WTC11 (cell line): Measurements from ENCODE around the gene PDE11A. TPM values are rescaled to one million over a fixed set of nuclear protein-coding genes. Genes with fewer than 3 reads are reported as not detected.

Experiments used
- ATAC-seq: fragments of 200-7000 bp; cut with Tn5 transposase; 2 replicates; pipeline ENCODE4 v1.10.0; 2021; ENCODE audit warnings: mild to moderate bottlenecking, moderate library complexity
- CTCF ChIA-PET: fragments of 300-600 bp; sonication (Branson Sonifier 250); formaldehyde crosslinking; loops from one replicate; lab custom pipeline; 2021; ENCODE audit warnings: antibody characterized with exemption; lab: Charles Lee
- POLR2A ChIA-PET: fragments of 350-600 bp; sonication (Branson Sonifier 250); formaldehyde crosslinking; loops from one replicate; lab custom pipeline; 2021; ENCODE audit warnings: antibody characterized with exemption; lab: Charles Lee
- DNase-seq: peaks from one replicate; pipeline ENCODE4 v3.0.0; 2021; ENCODE audit warnings: low spot score
- H3K27ac Mint-ChIP-seq: 2 replicates; pipeline ENCODE4 v1.8.0; 2021; ENCODE audit warnings: mixed read lengths
- H3K27me3 Mint-ChIP-seq: 2 replicates; pipeline ENCODE4 v1.8.0; 2021; ENCODE audit warnings: low read depth, mild to moderate bottlenecking, moderate library complexity, mixed read lengths
- H3K36me3 Mint-ChIP-seq: 2 replicates; pipeline ENCODE4 v1.8.0; 2021; ENCODE audit warnings: mixed read lengths
- H3K4me1 Mint-ChIP-seq: 2 replicates; pipeline ENCODE4 v1.8.0; 2022; ENCODE audit warnings: mixed read lengths
- H3K4me3 Mint-ChIP-seq: 2 replicates; pipeline ENCODE4 v1.8.0; 2021; ENCODE audit warnings: mild to moderate bottlenecking, moderate library complexity, mixed read lengths
- H3K9me3 Mint-ChIP-seq: 2 replicates; pipeline ENCODE4 v1.8.0; 2021; ENCODE audit warnings: mixed read lengths
- CBFB ChIP-seq: sonication (generic); formaldehyde crosslinking; IDR thresholded peaks from 2 replicates; pipeline ENCODE4 v1.8.1; 2022; ENCODE audit warnings: mild to moderate bottlenecking, low read depth, missing genetic modification reagents
- ELF4 ChIP-seq: sonication (generic); formaldehyde crosslinking; IDR thresholded peaks from 2 replicates; pipeline ENCODE4 v1.8.1; 2022; ENCODE audit warnings: low read depth, mild to moderate bottlenecking, moderate library complexity, missing genetic modification reagents
- FOXK1 ChIP-seq: sonication (generic); formaldehyde crosslinking; IDR thresholded peaks from 2 replicates; pipeline ENCODE4 v1.8.0; 2022; ENCODE audit warnings: mild to moderate bottlenecking, moderate library complexity, missing genetic modification reagents
- NFE2L1 ChIP-seq: sonication (generic); formaldehyde crosslinking; IDR thresholded peaks from 2 replicates; pipeline ENCODE4 v1.8.1; 2023; ENCODE audit warnings: missing genetic modification reagents
- NR2C2 ChIP-seq: sonication (generic); formaldehyde crosslinking; IDR thresholded peaks from 2 replicates; pipeline ENCODE4 v1.8.0; 2022; ENCODE audit warnings: mild to moderate bottlenecking, missing genetic modification reagents
- OVOL2 ChIP-seq: fragments of 250-450 bp; sonication (Bioruptor Pico); IDR thresholded peaks from 2 replicates; pipeline ENCODE4 v1.9.0; 2021; ENCODE audit warnings: mild to moderate bottlenecking, borderline replicate concordance
- PRDM15 ChIP-seq: sonication (generic); formaldehyde crosslinking; IDR thresholded peaks from 2 replicates; pipeline ENCODE4 v1.8.0; 2022; ENCODE audit warnings: missing genetic modification reagents
- STAT6 ChIP-seq: sonication (generic); formaldehyde crosslinking; conservative IDR thresholded peaks from 2 replicates; pipeline ENCODE4 v1.8.1; 2023; ENCODE audit warnings: mild to moderate bottlenecking, low read depth, missing genetic modification reagents, moderate library complexity
- TCF7 ChIP-seq: sonication (generic); formaldehyde crosslinking; IDR thresholded peaks from 2 replicates; pipeline ENCODE4 v1.8.0; 2022; ENCODE audit warnings: mild to moderate bottlenecking, low read depth, missing genetic modification reagents, moderate library complexity
- ZMAT4 ChIP-seq: fragments of 250-450 bp; sonication (Bioruptor Pico); IDR thresholded peaks from 2 replicates; pipeline ENCODE4 v1.9.0; 2021; ENCODE audit warnings: mild to moderate bottlenecking
- ZNF219 ChIP-seq: sonication (generic); formaldehyde crosslinking; IDR thresholded peaks from 2 replicates; pipeline ENCODE4 v1.8.0; 2023; ENCODE audit warnings: missing genetic modification reagents, mild to moderate bottlenecking, borderline replicate concordance
- ZNF281 ChIP-seq: sonication (generic); formaldehyde crosslinking; IDR thresholded peaks from 2 replicates; pipeline ENCODE4 v1.8.0; 2023; ENCODE audit warnings: mild to moderate bottlenecking, missing genetic modification reagents
- ZNF532 ChIP-seq: fragments of 250-450 bp; sonication (Bioruptor Pico); IDR thresholded peaks from 2 replicates; pipeline ENCODE4 v1.9.0; 2021; ENCODE audit warnings: mild to moderate bottlenecking, borderline replicate concordance
- ZSCAN18 ChIP-seq: fragments of 250-450 bp; sonication (Bioruptor Pico); IDR thresholded peaks from 2 replicates; pipeline ENCODE4 v2.1.2; 2022; ENCODE audit warnings: mild to moderate bottlenecking, moderate library complexity
- total RNA-seq: library from RNA; stranded (reverse); gene quantifications from 3 replicates; pipeline ENCODE4 v1.2.3, GENCODE V29; 2021

PDE11A gene
- total RNA-seq, 1 experiment from 2014 or later: 0.13 TPM

GRCh38 chr2:177693658-177694339, 378.8 kb downstream of the PDE11A start (continued):
- TF ChIP-seq PRDM15: no peak
- no peak for TF ChIP-seq ZNF532 (CRISPR knock-in tag)

- no peak for DNase-seq
- H3K27ac Mint-ChIP-seq: no peak overlapping the region
- peak; percentile 67 for ATAC-seq
- ChIA-PET POLR2A (no interaction called here), CTCF (interaction anchor here (0.6 to 1.8 kb wide), 5 partner anchors 40 to 203 kb away, joined by 3 to 5 read pairs (median 3); no protein-coding TSS in a partner anchor)
- H3K4me1 Mint-ChIP-seq: peaks cover 8% of the 10 kb centered on the region
- no peaks in the 10 kb centered on the region for H3K9me3 Mint-ChIP-seq
- TF ChIP-seq ZMAT4 (no peak), ZNF281 (no peak), STAT6 (CRISPR knock-in tag) (no peak), NFE2L1 (CRISPR knock-in tag) (no peak), FOXK1 (CRISPR knock-in tag) (no peak), CBFB (CRISPR knock-in tag) (no peak), ZSCAN18 (CRISPR knock-in tag) (no peak), OVOL2 (CRISPR knock-in tag) (no peak), NR2C2 (CRISPR knock-in tag) (no peak), ZNF219 (no peak), TCF7 (CRISPR knock-in tag) (no peak), ELF4 (CRISPR knock-in tag) (no peak)
- H3K4me3 Mint-ChIP-seq: no peak overlapping the region
- no peaks in the 10 kb centered on the region for H3K36me3 Mint-ChIP-seq
- H3K27me3 Mint-ChIP-seq: peaks cover 25% of the 10 kb centered on the region
These were observed 379.8 kb downstream of the PDE11A start for GRCh38 chr2:177692783-177693269.
